NCI-H128 (cell line): ENCODE measurements around the gene CSNK1D.
"Not testable (repeated sequence)": the region's sequence is repeated elsewhere in the genome, so short reads cannot be mapped to it uniquely, and the experiment has no call there.

Experiments
- DNase-seq: peaks from one replicate; lab custom pipeline; 2025; ENCODE audit not compliant: unreplicated experiment; lab: John Stamatoyannopoulos, UW

CSNK1D gene

GRCh38 chr17:82216301-82217119 lies 57.0 kb downstream of the CSNK1D start:
- no peak for DNase-seq

GRCh38 chr17:82215972-82216300 lies 57.6 kb downstream of the CSNK1D start:
- no peak for DNase-seq

- no peak for DNase-seq
Measured at GRCh38 chr17:82215095-82215971, 58.2 kb downstream of the CSNK1D start.

- no peak for DNase-seq
Measured at GRCh38 chr17:82214012-82214628, 59.4 kb downstream of the CSNK1D start.

GRCh38 chr17:82213251-82214011 lies 60.1 kb downstream of the CSNK1D start:
- DNase-seq, result no peak

- DNase-seq, result peak; percentile 36
Measured at GRCh38 chr17:82212331-82213250, 60.9 kb downstream of the CSNK1D start, which contains the start of gene CCDC57. Gene CCDC57 (minus strand): TSS chr17:82212842. CDS start chr17:82201944, 10,898 bp downstream.

GRCh38 chr17:82210655-82211054 lies 62.8 kb downstream of the CSNK1D start:
- not testable (repeated sequence) for DNase-seq

- DNase-seq, result peak; percentile 26
Measured at GRCh38 chr17:82205720-82206508, 67.6 kb downstream of the CSNK1D start.

GRCh38 chr17:82204831-82205719 lies 68.4 kb downstream of the CSNK1D start:
- peak; percentile 14 for DNase-seq

- no peak for DNase-seq
Measured at GRCh38 chr17:82203920-82204319, 69.6 kb downstream of the CSNK1D start.

GRCh38 chr17:82202981-82203380 lies 70.5 kb downstream of the CSNK1D start:
- no peak for DNase-seq

- DNase-seq, result no peak
Measured at GRCh38 chr17:82201498-82201910, 72.0 kb downstream of the CSNK1D start.

GRCh38 chr17:82200743-82201497 lies 72.6 kb downstream of the CSNK1D start:
- no peak for DNase-seq

GRCh38 chr17:82200135-82200534 lies 73.4 kb downstream of the CSNK1D start:
- no peak for DNase-seq

GRCh38 chr17:82199496-82199895 lies 74.0 kb downstream of the CSNK1D start:
- DNase-seq, result no peak

GRCh38 chr17:82198092-82198491 lies 75.4 kb downstream of the CSNK1D start:
- DNase-seq, result no peak
